Sigmoid colon (tissue), 7 donors: ENCODE results near the gene CCNK. TPM values are rescaled to one million over a fixed set of nuclear protein-coding genes. Genes with fewer than 3 reads are reported as not detected.

Experiments used
- DNase-seq: peaks from one replicate; pipeline ENCODE4 v3.0.0-alpha.2; 2019
- H3K27ac ChIP-seq, 4 donors: fragments of 200-600 bp; sonication (generic); one replicate each; pipeline ENCODE4 v1.5.1; 2016 to 2019; ENCODE audit warnings: mild to moderate bottlenecking in 1 of 4
- H3K27me3 ChIP-seq, 3 donors: fragments of 200-600 bp; sonication (generic); one replicate each; pipeline ENCODE4 v1.5.1; 2019; ENCODE audit warnings: mild to moderate bottlenecking in 1 of 3
- H3K36me3 ChIP-seq, 4 donors: fragments of 200-600 bp; sonication (generic); one replicate each; pipeline ENCODE4 v1.5.1; 2016 to 2019
- H3K4me1 ChIP-seq, 4 donors: fragments of 200-600 bp; sonication (generic); one replicate each; pipeline ENCODE4 v1.5.1; 2017 to 2019
- H3K4me3 ChIP-seq, 4 donors: fragments of 200-600 bp; sonication (generic); one replicate each; pipeline ENCODE4 v1.5.1; 2017 to 2019; ENCODE audit warnings: mild to moderate bottlenecking in 2 of 4, moderate library complexity in 1 of 4
- H3K9me3 ChIP-seq, 4 donors: fragments of 200-600 bp in 3 of 4; sonication (generic) in 3 of 4; one replicate each; pipeline versions ENCODE4 v1.5.1 to v1.6.1; 2013 to 2019
- EP300 ChIP-seq, 4 donors: sonication (generic); formaldehyde crosslinking; IDR thresholded peaks; one replicate each; pipeline ENCODE4 v1.6.1; 2017; ENCODE audit warnings: antibody characterized with exemption in 4 of 4
- POLR2A ChIP-seq, 2 donors: fragments of 450-650 bp; IDR thresholded peaks; one replicate each; pipeline ENCODE4 v1.6.1; 2016; ENCODE audit warnings: antibody characterized with exemption in 2 of 2, mild to moderate bottlenecking in 2 of 2, moderate library complexity in 2 of 2
- POLR2AphosphoS5 ChIP-seq, 4 donors: sonication (generic); formaldehyde crosslinking; IDR thresholded peaks; one replicate each; pipeline ENCODE4 v1.6.1; 2017; ENCODE audit warnings: antibody characterized with exemption in 4 of 4
- WGBS, 2 donors: extraction: QIAGEN DNeasy Blood & Tissue Kit; methylation state at CpG; one replicate each; pipeline ENCODE4 v1.1.7; 2013; 5-methylcytosine and 5-hydroxymethylcytosine counted together
- intact Hi-C: fragments of 100-400 bp; cut with DNase I; formaldehyde crosslinking; loops from one replicate; pipeline ENCODE4 v1.15.1; 2023
- polyA plus RNA-seq, 3 donors: library from polyadenylated mRNA; stranded (reverse); fragments of 200-250 nt; gene quantifications; one replicate each; pipeline ENCODE4 v1.2.3, GENCODE V29; 2013
- total RNA-seq, 4 donors: library from RNA; depleted of rRNA; stranded (reverse); fragments of >200 nt; gene quantifications; one replicate each; pipeline ENCODE4 v1.1.0, GENCODE V29; 2016
- TF ChIP-seq, protein P1 (sequence below), 4 experiments: fragments of 450-650 bp in 3 of 4; fragments of 200-600 bp in 1 of 4; IDR thresholded peaks; one replicate each; pipeline ENCODE4 v1.5.1; 2016 to 2019; ENCODE audit warnings: antibody characterized with exemption in 4 of 4, mild to moderate bottlenecking in 3 of 4, moderate library complexity in 2 of 4
- donor health status: healthy with polysubstance abuse.
- donor health status: Bipolar disorder and iron deficiency.
- donor health status: healthy.

The CCNK gene
- total and polyA plus RNA-seq, 7 donors, result 13.2 to 25.9 (median 18.1) TPM

DNA sequence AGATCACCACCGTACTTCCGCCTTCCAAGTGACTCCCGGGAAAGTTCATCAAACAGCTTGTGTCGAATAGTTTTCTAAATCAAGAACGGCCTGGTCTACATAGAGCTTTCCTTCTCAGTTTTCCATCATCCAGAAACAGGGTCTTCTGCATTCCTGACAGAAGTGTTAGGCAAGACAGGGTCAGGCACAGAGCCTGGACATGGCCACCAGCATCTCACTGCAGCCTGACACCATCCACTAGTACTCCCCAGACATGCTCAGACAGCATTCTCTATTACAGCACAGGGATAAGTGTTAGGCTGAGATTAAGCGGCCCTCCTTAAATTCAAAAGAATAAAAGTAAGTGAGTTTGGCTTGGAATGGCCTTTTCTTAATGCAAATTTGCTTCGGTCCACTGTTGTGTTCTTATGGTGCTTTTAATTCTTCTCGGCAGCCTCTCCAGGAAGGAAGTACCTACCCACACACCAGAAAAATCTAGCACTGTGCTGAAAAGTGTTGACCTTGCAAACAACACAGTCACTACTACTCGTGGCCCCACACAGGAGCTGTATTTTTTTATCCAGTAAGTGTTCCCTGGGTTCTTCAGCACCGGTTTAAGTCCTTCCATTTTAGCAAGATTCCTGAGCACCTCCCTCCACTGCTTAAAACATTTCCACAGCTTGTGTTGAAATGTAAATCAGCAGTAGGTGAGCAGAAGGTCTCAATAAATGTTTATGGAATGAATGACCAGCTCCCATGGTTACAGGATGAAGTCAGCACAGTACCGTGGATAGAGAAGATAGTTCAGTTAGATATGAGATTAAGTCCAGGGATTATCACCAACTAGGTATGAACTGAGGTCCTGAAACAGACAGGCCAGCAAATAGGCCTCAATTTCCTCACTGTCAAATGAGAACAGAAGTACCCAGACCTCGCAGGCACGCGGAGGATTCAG is 44.7 kb upstream of the CCNK start:
- peaks cover 0 to 55% (median 2%) of the 10 kb centered on the region in 4 donors for H3K36me3 ChIP-seq
- TF ChIP-seq, protein P1, sequence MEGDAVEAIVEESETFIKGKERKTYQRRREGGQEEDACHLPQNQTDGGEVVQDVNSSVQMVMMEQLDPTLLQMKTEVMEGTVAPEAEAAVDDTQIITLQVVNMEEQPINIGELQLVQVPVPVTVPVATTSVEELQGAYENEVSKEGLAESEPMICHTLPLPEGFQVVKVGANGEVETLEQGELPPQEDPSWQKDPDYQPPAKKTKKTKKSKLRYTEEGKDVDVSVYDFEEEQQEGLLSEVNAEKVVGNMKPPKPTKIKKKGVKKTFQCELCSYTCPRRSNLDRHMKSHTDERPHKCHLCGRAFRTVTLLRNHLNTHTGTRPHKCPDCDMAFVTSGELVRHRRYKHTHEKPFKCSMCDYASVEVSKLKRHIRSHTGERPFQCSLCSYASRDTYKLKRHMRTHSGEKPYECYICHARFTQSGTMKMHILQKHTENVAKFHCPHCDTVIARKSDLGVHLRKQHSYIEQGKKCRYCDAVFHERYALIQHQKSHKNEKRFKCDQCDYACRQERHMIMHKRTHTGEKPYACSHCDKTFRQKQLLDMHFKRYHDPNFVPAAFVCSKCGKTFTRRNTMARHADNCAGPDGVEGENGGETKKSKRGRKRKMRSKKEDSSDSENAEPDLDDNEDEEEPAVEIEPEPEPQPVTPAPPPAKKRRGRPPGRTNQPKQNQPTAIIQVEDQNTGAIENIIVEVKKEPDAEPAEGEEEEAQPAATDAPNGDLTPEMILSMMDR (IDR thresholded peaks at IDR 0.05), result no peak
- TF ChIP-seq POLR2AphosphoS5 (IDR thresholded peaks at IDR 0.05), result no peak
- no peak for TF ChIP-seq EP300 (IDR thresholded peaks at IDR 0.05)
- TF ChIP-seq POLR2A (IDR thresholded peaks at IDR 0.05), result no peak
- H3K9me3 ChIP-seq, result no peaks in the 10 kb centered on the region
- no peak overlapping the region for H3K4me3 ChIP-seq
- no peak for DNase-seq
- H3K4me1 ChIP-seq, result peaks cover 0 to 17% (median 2%) of the 10 kb centered on the region in 4 donors
- intact Hi-C loops, result no loop called here
- 77 to 86% methylated on average over 14 of the region's 14 CpGs for WGBS, 2 donors
- H3K27ac ChIP-seq, result peak overlapping the region in 1 of 4 donors; percentile 51
- H3K27me3 ChIP-seq, result no peaks in the 10 kb centered on the region

DNA sequence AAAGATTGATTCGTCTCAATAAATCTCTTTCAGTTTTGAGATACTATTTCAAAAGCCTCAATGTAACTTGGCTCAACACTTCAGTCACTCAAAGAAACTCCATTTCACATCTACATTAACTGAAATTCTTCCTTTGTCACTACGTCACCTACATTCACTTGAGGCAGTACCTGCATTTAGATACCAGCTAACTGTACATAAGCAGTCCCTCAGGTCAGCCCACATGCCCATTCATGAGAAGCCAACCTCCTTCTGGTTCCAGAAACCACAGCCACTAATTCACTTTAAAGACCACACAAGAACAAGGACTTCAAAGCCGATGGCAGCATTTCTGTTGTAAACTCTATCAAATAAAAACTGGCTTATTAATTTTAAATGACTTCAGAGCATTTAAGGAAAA is 43.5 kb upstream of the CCNK start:
- intact Hi-C loops, result no loop called here
- no peak overlapping the region for H3K4me3 ChIP-seq
- WGBS, 2 donors, result 62 to 72% methylated on average over 3 of the region's 3 CpGs

DNA sequence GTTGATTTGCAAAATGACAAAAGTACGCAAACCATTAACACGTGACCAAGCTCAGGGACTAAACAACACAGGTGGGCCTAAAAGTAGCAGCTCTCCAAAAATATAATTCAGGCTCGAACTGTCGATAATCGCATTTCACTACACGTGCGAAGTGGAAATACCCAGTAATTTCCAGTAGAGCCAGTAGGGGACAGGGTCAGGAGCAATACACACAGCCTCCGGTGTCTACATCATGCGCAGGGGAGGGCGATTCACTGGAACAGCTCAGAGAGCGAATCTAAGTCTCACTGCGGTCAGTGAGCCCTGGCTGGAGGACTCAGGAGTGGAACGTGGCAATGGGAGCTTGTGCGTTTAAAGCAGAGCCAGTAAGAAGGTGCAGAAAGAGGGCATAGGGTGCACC is 40.9 kb upstream of the CCNK start:
- no peak overlapping the region for H3K4me3 ChIP-seq
- WGBS, 2 donors, result 89 to 93% methylated on average over 14 of the region's 14 CpGs
- H3K27ac ChIP-seq, result no peak overlapping the region
- H3K9me3 ChIP-seq, result no peaks in the 10 kb centered on the region
- intact Hi-C loops, result no loop called here
- peaks cover 0 to 13% (median 1%) of the 10 kb centered on the region in 4 donors for H3K4me1 ChIP-seq
- H3K36me3 ChIP-seq, result peaks cover 0 to 51% (median 0%) of the 10 kb centered on the region in 4 donors
- no peak for DNase-seq
- H3K27me3 ChIP-seq, result no peaks in the 10 kb centered on the region
- no peak for TF ChIP-seq POLR2A (IDR thresholded peaks at IDR 0.05)
- no peak for TF ChIP-seq EP300 (IDR thresholded peaks at IDR 0.05)
- TF ChIP-seq POLR2AphosphoS5 (IDR thresholded peaks at IDR 0.05), result no peak
- TF ChIP-seq, protein P1 (IDR thresholded peaks at IDR 0.05), result no peak

More for the DNA sequence above, 43.5 kb upstream of the CCNK start:
- Histone ChIP-seq H3K9me3 (no peaks in the 10 kb centered on the region), H3K4me1 (peaks cover 0 to 15% (median 1%) of the 10 kb centered on the region in 4 donors), H3K36me3 (peaks cover 0 to 59% (median 2%) of the 10 kb centered on the region in 4 donors), H3K27ac (no peak overlapping the region), H3K27me3 (no peaks in the 10 kb centered on the region)
- DNase-seq, result no peak
- TF ChIP-seq, protein P1 (IDR thresholded peaks at IDR 0.05), result no peak
- TF ChIP-seq POLR2AphosphoS5 (IDR thresholded peaks at IDR 0.05), result no peak
- no peak for TF ChIP-seq EP300 (IDR thresholded peaks at IDR 0.05)
- no peak for TF ChIP-seq POLR2A (IDR thresholded peaks at IDR 0.05)

DNA sequence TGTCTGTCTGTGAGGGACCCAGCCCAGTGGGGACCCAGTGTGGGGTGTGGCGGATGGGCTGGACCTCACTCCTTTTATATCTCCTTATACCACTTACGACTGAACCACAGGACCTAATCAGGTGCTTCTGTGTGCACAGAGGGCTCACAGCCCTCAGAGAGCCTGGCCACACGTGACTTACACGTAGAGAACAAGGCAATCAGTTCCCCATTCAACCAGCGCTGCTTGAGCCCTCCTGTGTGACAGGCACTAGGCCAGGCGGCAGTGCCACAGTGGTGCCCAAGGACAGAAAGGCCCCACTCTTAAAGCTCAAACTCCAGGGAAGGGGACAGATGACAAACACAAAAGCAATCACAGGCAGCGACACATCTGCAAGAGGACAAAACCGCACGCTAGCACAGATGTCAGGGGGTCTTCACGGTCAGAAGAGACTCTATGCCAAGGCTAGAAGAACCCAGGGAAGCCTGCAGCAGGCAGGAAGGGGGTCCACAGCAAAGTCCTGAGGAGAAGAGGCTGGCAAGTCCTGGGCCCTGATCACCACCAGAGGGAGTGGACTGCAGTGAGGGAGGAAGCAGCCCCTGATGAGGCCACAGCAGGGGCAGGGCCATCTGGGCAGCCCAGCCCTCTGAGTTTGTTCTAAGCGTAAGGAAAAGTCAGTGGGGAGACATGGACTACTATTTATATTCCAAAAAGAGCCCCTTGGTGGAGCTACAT is 39.9 kb upstream of the CCNK start:
- peaks cover 0 to 60% (median under 1%) of the 10 kb centered on the region in 4 donors for H3K36me3 ChIP-seq
- no peak overlapping the region for H3K27ac ChIP-seq
- H3K9me3 ChIP-seq, result no peaks in the 10 kb centered on the region
- H3K4me3 ChIP-seq, result no peak overlapping the region
- WGBS, 2 donors, result 94 to 95% methylated on average over 11 of the region's 11 CpGs
- H3K27me3 ChIP-seq, result no peaks in the 10 kb centered on the region
- H3K4me1 ChIP-seq, result peaks cover 0 to 10% (median 1%) of the 10 kb centered on the region in 4 donors
- TF ChIP-seq POLR2A (IDR thresholded peaks at IDR 0.05), result no peak
- TF ChIP-seq, protein P1 (IDR thresholded peaks at IDR 0.05), result no peak
- no peak for TF ChIP-seq EP300 (IDR thresholded peaks at IDR 0.05)
- TF ChIP-seq POLR2AphosphoS5 (IDR thresholded peaks at IDR 0.05), result no peak
- intact Hi-C loops, result no loop called here
- DNase-seq, result no peak
